Stomach (tissue), 9 donors: ENCODE measurements around the gene CAMSAP3. TPM values are rescaled to one million over a fixed set of nuclear protein-coding genes. Genes with fewer than 3 reads are reported as not detected.

Experiments
- DNase-seq, 2 donors: peaks; one replicate each; pipeline versions ENCODE4 v3.0.0 to v3.0.0-alpha.2; 2013 to 2019
- H3K27ac ChIP-seq, 5 donors: fragments of 200-600 bp in 4 of 5; sonication (generic) in 4 of 5; one replicate each; pipeline ENCODE4 v1.5.1; 2013 to 2019; ENCODE audit warnings: mild to moderate bottlenecking in 1 of 5, moderate library complexity in 1 of 5
- H3K27me3 ChIP-seq, 3 donors: fragments of 200-600 bp; sonication (generic); one replicate each; pipeline ENCODE4 v1.5.1; 2017 to 2019; ENCODE audit warnings: mixed run types in 1 of 3
- H3K36me3 ChIP-seq, 4 donors: fragments of 200-600 bp; sonication (generic); 1 replicate in 3 of 4; 2 replicates in 1 of 4; pipeline ENCODE4 v1.5.1; 2016 to 2019
- H3K4me1 ChIP-seq, 4 donors: fragments of 200-600 bp; sonication (generic); one replicate each; pipeline ENCODE4 v1.5.1; 2016 to 2019
- H3K4me3 ChIP-seq, 4 donors: fragments of 200-600 bp; sonication (generic) in 3 of 4; one replicate each; pipeline ENCODE4 v1.5.1; 2016 to 2019; ENCODE audit warnings: mild to moderate bottlenecking in 1 of 4
- H3K9me3 ChIP-seq, 4 donors: fragments of 200-600 bp; sonication (generic); one replicate each; pipeline ENCODE4 v1.5.1; 2016 to 2019
- EP300 ChIP-seq: sonication (generic); formaldehyde crosslinking; IDR thresholded peaks from one replicate; pipeline ENCODE4 v1.6.1; 2017; ENCODE audit warnings: antibody characterized with exemption
- POLR2A ChIP-seq, 4 donors: fragments of 450-650 bp; IDR thresholded peaks; one replicate each; pipeline ENCODE4 v1.6.1; 2016; ENCODE audit warnings: antibody characterized with exemption in 4 of 4, control low read depth in 2 of 4, mild to moderate bottlenecking in 1 of 4, moderate library complexity in 1 of 4
- POLR2AphosphoS5 ChIP-seq, 3 donors: sonication (generic); formaldehyde crosslinking; IDR thresholded peaks; one replicate each; pipeline ENCODE4 v1.6.1; 2016; ENCODE audit warnings: antibody characterized with exemption in 3 of 3
- WGBS, 5 donors: extraction: QIAGEN DNeasy Blood & Tissue Kit in 3 of 5; methylation state at CpG; one replicate each; pipeline versions ENCODE4 v1.1.5 to v1.1.7; 2013 to 2018; 5-methylcytosine and 5-hydroxymethylcytosine counted together
- intact Hi-C: fragments of 100-400 bp; cut with DNase I; formaldehyde crosslinking; loops from one replicate; pipeline ENCODE4 v1.15.1; 2023; ENCODE audit warnings: low total_unique reads
- polyA plus RNA-seq, 3 donors: library from polyadenylated mRNA; stranded (reverse); fragments of 200-250 nt; gene quantifications; one replicate each; pipeline ENCODE4 v1.2.3, GENCODE V29; 2013
- total RNA-seq, 5 donors: library from RNA; depleted of rRNA; stranded (reverse); fragments of >200 nt; gene quantifications; one replicate each; pipeline versions ENCODE4 v1.1.0 to v1.2.3, GENCODE V29; 2014 to 2016
- TF ChIP-seq, protein P1 (sequence below), 7 experiments: fragments of 450-650 bp in 4 of 7; fragments of 200-600 bp in 3 of 7; sonication (generic) in 3 of 7; IDR thresholded peaks; one replicate each; pipeline ENCODE4 v1.5.1; 2016 to 2019; ENCODE audit warnings: antibody characterized with exemption in 7 of 7, control low read depth in 2 of 7, mild to moderate bottlenecking in 1 of 7
- donor health status: healthy with polysubstance abuse.
- donor health status: Bipolar disorder and iron deficiency.
- donor health status: healthy.

The CAMSAP3 gene
- total and polyA plus RNA-seq, 8 donors, result 5.5 to 232 (median 32.2) TPM

DNA sequence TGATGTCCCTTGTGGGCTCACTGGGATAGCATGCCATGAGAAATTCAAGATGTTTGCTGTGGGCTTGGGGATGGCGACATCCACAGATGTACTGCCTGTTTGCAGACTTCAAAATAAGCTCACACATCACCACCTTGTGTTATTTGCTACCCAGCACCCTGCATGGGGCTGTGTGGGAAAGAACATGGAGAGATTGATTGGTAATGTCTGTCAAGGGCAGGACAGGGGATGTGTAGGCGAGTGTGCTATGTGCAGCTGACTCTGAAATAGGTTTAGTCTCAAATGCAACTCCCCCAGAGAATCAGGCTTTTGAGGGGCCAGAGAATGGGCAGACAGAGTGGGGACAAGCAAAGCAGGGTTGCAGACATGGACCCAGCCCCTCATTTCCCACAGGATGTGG lies 35.4 kb upstream of the CAMSAP3 start:
- no peaks in the 10 kb centered on the region for H3K27me3 ChIP-seq
- WGBS, 5 donors, result 84 to 98% (median 95%) methylated on average over 2 of the region's 2 CpGs
- TF ChIP-seq POLR2A (IDR thresholded peaks at IDR 0.05) (no peak), POLR2AphosphoS5 (IDR thresholded peaks at IDR 0.05) (no peak), EP300 (no peak)
- TF ChIP-seq, protein P1, sequence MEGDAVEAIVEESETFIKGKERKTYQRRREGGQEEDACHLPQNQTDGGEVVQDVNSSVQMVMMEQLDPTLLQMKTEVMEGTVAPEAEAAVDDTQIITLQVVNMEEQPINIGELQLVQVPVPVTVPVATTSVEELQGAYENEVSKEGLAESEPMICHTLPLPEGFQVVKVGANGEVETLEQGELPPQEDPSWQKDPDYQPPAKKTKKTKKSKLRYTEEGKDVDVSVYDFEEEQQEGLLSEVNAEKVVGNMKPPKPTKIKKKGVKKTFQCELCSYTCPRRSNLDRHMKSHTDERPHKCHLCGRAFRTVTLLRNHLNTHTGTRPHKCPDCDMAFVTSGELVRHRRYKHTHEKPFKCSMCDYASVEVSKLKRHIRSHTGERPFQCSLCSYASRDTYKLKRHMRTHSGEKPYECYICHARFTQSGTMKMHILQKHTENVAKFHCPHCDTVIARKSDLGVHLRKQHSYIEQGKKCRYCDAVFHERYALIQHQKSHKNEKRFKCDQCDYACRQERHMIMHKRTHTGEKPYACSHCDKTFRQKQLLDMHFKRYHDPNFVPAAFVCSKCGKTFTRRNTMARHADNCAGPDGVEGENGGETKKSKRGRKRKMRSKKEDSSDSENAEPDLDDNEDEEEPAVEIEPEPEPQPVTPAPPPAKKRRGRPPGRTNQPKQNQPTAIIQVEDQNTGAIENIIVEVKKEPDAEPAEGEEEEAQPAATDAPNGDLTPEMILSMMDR (IDR thresholded peaks at IDR 0.05), result no peak
- no peak overlapping the region for H3K27ac ChIP-seq
- intact Hi-C loops, result no loop called here
- H3K9me3 ChIP-seq, result no peaks in the 10 kb centered on the region
- no peaks in the 10 kb centered on the region for H3K4me1 ChIP-seq
- no peak for DNase-seq
- H3K36me3 ChIP-seq, result peaks cover 46 to 75% (median 69%) of the 10 kb centered on the region in 4 donors
- no peak overlapping the region for H3K4me3 ChIP-seq

DNA sequence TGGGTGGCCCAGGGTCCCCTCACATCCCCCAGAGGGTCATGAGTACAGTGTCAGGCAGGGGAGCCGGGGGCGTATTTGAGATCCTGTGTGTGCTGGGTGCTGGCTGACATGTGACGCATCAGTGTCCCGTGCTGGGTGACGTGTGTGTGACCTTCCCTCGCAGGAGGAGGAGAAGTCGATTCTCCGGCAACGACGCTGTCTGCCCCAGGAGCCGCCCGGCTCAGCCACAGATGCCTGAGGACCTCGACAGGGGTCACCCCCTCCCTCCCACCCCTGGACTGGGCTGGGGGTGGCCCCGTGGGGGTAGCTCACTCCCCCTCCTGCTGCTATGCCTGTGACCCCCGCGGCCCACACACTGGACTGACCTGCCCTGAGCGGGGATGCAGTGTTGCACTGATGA lies 34.3 kb upstream of the CAMSAP3 start:
- Histone ChIP-seq H3K4me1 (no peaks in the 10 kb centered on the region), H3K27ac (no peak overlapping the region), H3K27me3 (no peaks in the 10 kb centered on the region), H3K4me3 (no peak overlapping the region), H3K9me3 (no peaks in the 10 kb centered on the region), H3K36me3 (peaks cover 43 to 64% (median 58%) of the 10 kb centered on the region in 4 donors)
- TF ChIP-seq POLR2A (IDR thresholded peaks at IDR 0.05) (no peak), POLR2AphosphoS5 (IDR thresholded peaks at IDR 0.05) (no peak), EP300 (no peak)
- TF ChIP-seq, protein P1 (IDR thresholded peaks at IDR 0.05), result no peak
- intact Hi-C loops, result no loop called here
- 82 to 93% (median 90%) methylated on average over 3 to 17 of the region's 17 CpGs for WGBS, 5 donors
- DNase-seq, result no peak

DNA sequence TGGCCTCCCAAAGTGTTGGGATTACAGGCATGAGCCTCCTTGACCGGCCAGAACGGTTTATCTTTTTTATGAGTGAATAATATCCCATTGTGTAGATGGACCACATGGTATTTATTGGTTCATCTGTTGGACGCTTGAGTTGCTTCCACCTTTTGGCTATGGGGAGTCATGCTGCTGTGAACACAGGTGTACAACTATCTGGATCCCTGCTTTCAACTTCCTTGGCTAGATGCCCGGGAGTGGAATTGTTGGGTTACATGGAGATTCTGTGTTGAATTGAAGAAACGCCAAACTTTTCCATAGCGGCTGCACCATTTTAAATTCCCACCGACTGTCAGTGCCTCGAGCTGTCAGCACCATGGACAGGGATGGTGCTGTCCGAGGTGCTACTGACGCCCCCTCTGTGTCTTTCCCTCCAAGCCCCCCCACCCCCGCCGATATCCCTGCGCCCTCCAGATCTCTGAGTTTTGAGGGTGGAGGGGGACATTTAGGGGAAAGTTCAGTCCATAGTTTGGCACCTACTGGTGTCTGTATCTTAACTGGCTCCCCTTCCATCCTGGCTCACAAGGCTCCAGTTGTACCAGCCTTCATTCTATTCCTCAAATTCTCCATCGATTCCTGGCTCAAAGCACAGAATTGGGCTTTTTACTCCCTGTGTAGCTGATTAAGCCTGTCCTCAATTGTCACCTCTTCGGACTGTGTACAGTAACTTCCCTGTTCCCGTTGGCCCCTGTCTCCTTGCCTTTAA lies 32.8 kb upstream of the CAMSAP3 start:
- no peak for DNase-seq
- H3K4me3 ChIP-seq, result no peak overlapping the region
- H3K4me1 ChIP-seq, result no peaks in the 10 kb centered on the region
- no peaks in the 10 kb centered on the region for H3K27me3 ChIP-seq
- WGBS, 5 donors, result 50 to 66% (median 56%) methylated on average over 15 to 16 of the region's 16 CpGs
- TF ChIP-seq POLR2A (IDR thresholded peaks at IDR 0.05) (no peak), POLR2AphosphoS5 (IDR thresholded peaks at IDR 0.05) (no peak), EP300 (no peak)
- TF ChIP-seq, protein P1 (IDR thresholded peaks at IDR 0.05), result no peak
- no peak overlapping the region for H3K27ac ChIP-seq
- H3K36me3 ChIP-seq, result peaks cover 30 to 49% (median 43%) of the 10 kb centered on the region in 4 donors
- intact Hi-C loops, result no loop called here
- no peaks in the 10 kb centered on the region for H3K9me3 ChIP-seq

DNA sequence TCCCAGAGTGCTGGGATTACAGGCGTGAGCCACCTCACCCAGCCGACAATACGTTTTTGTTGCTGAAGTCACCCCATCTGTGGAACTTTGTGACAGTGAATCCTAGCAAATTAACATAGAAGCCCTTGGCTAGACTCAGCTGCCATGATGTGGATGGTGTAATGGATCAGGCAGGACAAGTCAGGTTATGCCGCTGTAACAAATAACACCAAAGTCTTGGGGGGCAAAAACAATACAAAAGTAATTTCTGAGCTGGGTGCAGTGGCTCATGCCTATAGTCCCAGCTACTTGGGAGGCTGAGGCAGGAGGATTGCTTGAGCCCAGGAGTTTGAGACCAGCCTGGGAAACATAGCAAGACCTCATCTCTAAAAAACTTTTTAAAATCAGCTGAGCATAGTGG lies 30.8 kb upstream of the CAMSAP3 start:
- peaks cover 14 to 29% (median 22%) of the 10 kb centered on the region in 4 donors for H3K36me3 ChIP-seq
- peaks cover 0 to 9% (median 0%) of the 10 kb centered on the region in 4 donors for H3K4me1 ChIP-seq
- no peak overlapping the region for H3K4me3 ChIP-seq
- H3K9me3 ChIP-seq, result no peaks in the 10 kb centered on the region
- no peak overlapping the region for H3K27ac ChIP-seq
- 90 to 97% (median 93%) methylated on average over 4 of the region's 4 CpGs for WGBS, 5 donors
- intact Hi-C loops, result loop anchor here (5.0 kb wide), 1 partner anchor 237 kb away; no protein-coding TSS in a partner anchor
- DNase-seq, result no peak
- H3K27me3 ChIP-seq, result no peaks in the 10 kb centered on the region
- no peak for TF ChIP-seq EP300
- TF ChIP-seq, protein P1 (IDR thresholded peaks at IDR 0.05), result no peak
- no peak for TF ChIP-seq POLR2AphosphoS5 (IDR thresholded peaks at IDR 0.05)
- no peak for TF ChIP-seq POLR2A (IDR thresholded peaks at IDR 0.05)
